Neural crest cell (in vitro differentiated cells): ENCODE measurements around the gene PHF19. TPM values are rescaled to one million over a fixed set of nuclear protein-coding genes. Genes with fewer than 3 reads are reported as not detected.

Experiments
- DNase-seq: peaks from one replicate; pipeline ENCODE4 v3.0.0; 2021; ENCODE audit warnings: low read depth, mixed read lengths, low spot score
- H3K27ac Mint-ChIP-seq: one replicate; pipeline ENCODE4 v1.8.0; 2021; ENCODE audit warnings: mild to moderate bottlenecking, mixed read lengths; ENCODE audit not compliant: unreplicated experiment
- H3K27me3 Mint-ChIP-seq: 2 replicates; pipeline ENCODE4 v1.8.0; 2021; ENCODE audit warnings: low read depth, mild to moderate bottlenecking, mixed read lengths
- H3K36me3 Mint-ChIP-seq: 2 replicates; pipeline ENCODE4 v1.8.0; 2021; ENCODE audit warnings: low read depth, mild to moderate bottlenecking, mixed read lengths
- H3K4me1 Mint-ChIP-seq: 2 replicates; pipeline ENCODE4 v1.8.0; 2021; ENCODE audit warnings: mixed read lengths
- H3K4me3 Mint-ChIP-seq: one replicate; pipeline ENCODE4 v1.8.0; 2021; ENCODE audit warnings: mild to moderate bottlenecking, mixed read lengths
- H3K9me3 Mint-ChIP-seq: 2 replicates; pipeline ENCODE4 v1.8.0; 2021; ENCODE audit warnings: mixed read lengths
- total RNA-seq: library from RNA; stranded (reverse); gene quantifications from 2 replicates; pipeline ENCODE4 v1.2.1, GENCODE V29; 2021
- TF ChIP-seq, protein P1 (sequence below): fragments of 200-600 bp; sonication (generic); conservative IDR thresholded peaks from 2 replicates; pipeline ENCODE4 v1.5.0; 2021; ENCODE audit warnings: antibody characterized with exemption, mild to moderate bottlenecking

The PHF19 gene
- total RNA-seq, 1 donor from 2014 or later: 110 TPM

DNA sequence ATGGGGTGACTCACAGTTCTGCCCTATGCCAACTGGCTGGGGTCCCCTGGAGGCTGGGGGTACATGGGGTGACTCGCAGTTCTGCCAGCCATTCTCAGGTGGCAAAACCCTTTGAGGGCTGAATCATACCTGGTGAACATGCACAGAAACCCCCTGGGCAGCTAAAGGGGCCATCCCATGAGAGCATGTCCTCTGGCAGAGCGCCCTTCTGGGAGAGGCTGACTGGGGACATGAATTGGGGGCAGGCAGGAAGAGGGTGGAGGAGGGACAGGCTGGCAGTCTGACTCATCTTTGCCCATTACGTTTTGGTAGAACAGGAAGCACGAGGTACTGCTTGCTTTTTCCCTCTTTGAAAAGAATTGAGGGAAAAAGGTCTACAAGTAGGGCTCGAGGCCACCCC lies 32.9 kb upstream of the PHF19 start:
- no peaks in the 10 kb centered on the region for H3K27me3 Mint-ChIP-seq
- DNase-seq: no peak
- no peaks in the 10 kb centered on the region for H3K9me3 Mint-ChIP-seq
- no peaks in the 10 kb centered on the region for H3K36me3 Mint-ChIP-seq
- peak overlapping the region; percentile 27 for H3K27ac Mint-ChIP-seq
- TF ChIP-seq, protein P1, sequence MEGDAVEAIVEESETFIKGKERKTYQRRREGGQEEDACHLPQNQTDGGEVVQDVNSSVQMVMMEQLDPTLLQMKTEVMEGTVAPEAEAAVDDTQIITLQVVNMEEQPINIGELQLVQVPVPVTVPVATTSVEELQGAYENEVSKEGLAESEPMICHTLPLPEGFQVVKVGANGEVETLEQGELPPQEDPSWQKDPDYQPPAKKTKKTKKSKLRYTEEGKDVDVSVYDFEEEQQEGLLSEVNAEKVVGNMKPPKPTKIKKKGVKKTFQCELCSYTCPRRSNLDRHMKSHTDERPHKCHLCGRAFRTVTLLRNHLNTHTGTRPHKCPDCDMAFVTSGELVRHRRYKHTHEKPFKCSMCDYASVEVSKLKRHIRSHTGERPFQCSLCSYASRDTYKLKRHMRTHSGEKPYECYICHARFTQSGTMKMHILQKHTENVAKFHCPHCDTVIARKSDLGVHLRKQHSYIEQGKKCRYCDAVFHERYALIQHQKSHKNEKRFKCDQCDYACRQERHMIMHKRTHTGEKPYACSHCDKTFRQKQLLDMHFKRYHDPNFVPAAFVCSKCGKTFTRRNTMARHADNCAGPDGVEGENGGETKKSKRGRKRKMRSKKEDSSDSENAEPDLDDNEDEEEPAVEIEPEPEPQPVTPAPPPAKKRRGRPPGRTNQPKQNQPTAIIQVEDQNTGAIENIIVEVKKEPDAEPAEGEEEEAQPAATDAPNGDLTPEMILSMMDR: no peak
- peaks cover 5% of the 10 kb centered on the region for H3K4me1 Mint-ChIP-seq
- no peak overlapping the region for H3K4me3 Mint-ChIP-seq

DNA sequence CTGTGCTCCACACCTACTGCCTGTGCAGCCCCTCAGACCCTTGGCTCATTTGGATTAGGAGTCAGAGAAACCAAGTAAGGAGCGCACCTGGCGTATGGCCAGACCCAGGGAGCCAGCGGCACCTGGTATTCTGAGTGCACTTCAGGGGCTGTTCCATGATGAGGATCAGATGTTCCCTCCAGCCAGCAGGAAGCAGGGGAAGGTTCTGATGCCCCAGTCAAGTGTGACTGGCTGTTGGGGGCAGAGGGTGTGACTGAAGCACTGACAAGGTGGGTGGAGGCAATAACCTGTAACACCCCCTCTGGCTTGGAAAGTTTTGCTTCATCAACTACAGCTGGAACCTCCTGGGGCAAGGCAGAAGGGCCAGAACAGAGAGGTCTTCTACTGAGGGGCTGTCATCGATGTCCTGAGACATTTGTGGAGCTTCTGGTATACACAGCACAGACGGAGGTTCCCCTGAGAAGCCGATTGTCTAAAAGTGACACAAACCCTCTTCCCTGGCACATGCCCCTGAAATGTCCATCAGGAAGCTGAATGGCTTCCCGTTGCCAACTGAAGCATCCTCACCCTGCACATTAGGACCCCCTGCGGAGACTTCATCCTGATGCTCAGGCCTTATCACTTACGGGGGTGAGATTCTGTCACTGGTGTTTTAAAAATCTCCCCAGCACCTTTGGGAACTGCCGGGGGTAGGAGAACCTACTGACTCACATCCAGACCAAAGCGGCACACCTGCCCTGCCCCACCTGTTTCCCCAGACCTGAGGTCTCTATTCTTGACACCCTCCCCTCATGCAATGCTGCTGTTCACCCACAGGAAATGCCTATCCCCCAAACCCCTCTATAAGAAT lies 28.6 kb upstream of the PHF19 start:
- TF ChIP-seq, protein P1: no peak
- H3K4me3 Mint-ChIP-seq: no peak overlapping the region
- H3K36me3 Mint-ChIP-seq: no peaks in the 10 kb centered on the region
- no peaks in the 10 kb centered on the region for H3K4me1 Mint-ChIP-seq
- H3K27me3 Mint-ChIP-seq: no peaks in the 10 kb centered on the region
- no peaks in the 10 kb centered on the region for H3K9me3 Mint-ChIP-seq
- no peak overlapping the region for H3K27ac Mint-ChIP-seq
- no peak for DNase-seq

DNA sequence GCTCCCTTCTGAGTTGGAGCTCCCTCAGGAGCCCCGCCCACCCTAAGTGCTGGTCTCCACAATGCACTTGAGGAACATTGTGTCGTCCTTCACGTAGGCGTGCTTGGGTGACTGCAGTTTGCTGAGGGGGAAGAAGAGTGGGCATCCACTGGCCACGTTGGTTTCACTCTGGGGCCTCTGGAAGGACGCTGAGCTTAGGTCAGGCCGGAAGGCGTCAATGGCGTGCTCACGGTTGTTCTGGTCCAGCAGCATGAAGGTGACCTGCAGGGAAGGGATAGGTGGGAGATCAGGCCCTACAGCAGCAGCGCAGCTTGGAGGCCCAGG lies 28.0 kb upstream of the PHF19 start:
- Mint-ChIP-seq H3K36me3 (no peaks in the 10 kb centered on the region), H3K9me3 (no peaks in the 10 kb centered on the region), H3K4me1 (no peaks in the 10 kb centered on the region)

DNA sequence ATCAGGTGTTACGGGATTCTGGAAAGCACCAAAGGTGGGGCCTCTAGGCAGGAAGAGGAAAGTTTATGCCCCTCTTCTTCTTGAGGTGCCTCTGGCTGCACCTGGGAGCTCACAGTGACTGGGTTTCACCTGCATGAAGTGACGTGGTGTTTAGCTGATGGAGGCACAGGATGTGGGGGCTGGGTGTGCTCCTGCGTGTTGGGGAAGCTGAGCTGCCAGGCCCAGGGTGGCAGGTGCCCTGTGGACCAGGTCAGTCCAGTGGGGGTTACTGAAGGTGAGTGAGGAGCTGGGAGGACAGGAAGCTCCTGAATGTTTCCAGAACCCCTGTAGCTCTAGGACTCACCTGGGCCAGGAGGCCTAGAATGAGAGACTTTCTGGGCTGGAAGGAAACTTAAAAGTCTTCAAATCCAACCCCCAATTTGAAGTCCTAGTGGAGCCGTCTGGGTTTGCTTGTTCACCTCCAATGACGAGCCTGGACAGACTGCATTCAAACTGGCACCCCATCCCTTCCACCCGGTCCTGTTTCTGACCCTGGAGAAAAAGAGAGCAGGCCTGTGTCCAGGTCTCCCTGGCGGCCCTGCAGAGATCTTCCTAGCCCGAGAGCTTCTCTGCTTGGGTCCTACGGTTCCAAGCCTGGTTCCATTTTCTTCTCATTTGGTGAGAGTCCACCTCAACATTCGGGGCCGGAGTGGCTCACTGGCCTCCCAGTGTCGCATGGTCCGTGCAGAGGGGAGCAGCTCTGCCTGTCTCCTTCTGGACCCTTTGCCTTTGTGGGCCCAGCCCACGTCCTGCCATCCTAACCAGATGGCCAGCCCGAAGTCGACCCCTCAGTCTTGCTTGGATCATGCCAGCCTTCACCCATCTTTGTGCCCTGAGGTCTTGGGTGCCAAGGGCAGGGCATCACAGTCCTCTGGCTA lies 27.3 kb upstream of the PHF19 start:
- Mint-ChIP-seq H3K4me1 (no peaks in the 10 kb centered on the region), H3K36me3 (no peaks in the 10 kb centered on the region), H3K27ac (peak overlapping the region; percentile 87), H3K27me3 (no peaks in the 10 kb centered on the region), H3K4me3 (no peak overlapping the region), H3K9me3 (no peaks in the 10 kb centered on the region)
- TF ChIP-seq, protein P1: no peak
- DNase-seq: no peak

More for the DNA sequence above, 28.0 kb upstream of the PHF19 start:
- DNase-seq: no peak
- no peak overlapping the region for H3K4me3 Mint-ChIP-seq
- H3K27me3 Mint-ChIP-seq: no peaks in the 10 kb centered on the region
- no peak overlapping the region for H3K27ac Mint-ChIP-seq
- TF ChIP-seq, protein P1: no peak

DNA sequence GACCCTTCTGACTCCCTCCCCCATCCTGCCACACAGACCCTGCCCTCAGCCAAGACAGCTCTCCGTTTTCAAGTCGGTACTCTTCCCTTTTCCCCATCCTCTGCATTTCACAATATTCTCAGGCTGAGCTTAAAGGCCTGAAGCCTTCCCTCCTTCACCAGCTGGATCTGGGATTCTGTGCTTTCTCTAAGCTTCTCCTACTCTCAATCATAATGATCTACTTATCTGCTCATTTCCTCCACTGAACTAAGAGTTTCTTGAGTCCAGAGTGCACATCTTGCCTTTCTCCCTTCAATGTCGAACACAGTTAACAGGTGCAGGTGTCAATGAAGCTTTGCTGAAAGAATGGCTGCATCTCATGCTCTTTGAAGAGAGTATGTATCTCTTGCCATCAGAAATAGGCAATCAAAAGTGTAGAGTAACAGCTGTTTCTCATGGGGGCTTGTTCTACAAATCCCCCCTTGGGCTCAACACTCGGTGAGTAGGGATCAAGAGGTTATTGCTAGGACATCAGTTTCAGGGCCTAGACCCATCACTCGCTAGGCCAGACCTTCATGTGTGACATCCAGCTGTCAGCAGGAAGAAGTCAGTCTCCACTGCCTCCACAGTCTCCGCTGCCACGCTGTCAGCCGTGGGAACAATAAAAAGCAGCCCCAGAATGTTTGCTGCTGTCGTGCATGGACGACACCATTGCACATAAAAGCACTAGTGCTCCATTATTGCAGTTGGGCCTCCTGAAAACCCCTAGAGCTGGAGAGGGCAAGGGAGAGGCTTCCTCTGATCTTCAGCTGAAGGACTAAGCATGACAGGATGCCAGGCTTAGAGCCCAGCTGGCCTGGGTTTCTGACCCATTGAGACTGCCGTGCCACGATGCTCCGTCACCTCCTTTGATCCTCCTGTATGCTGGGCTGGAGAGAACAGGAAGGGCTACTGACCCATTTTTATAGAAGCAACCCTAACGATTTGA lies 25.9 kb upstream of the PHF19 start:
- DNase-seq: no peak
- no peak overlapping the region for H3K27ac Mint-ChIP-seq
- H3K27me3 Mint-ChIP-seq: no peaks in the 10 kb centered on the region
- no peaks in the 10 kb centered on the region for H3K9me3 Mint-ChIP-seq
- H3K4me3 Mint-ChIP-seq: no peak overlapping the region
- H3K36me3 Mint-ChIP-seq: no peaks in the 10 kb centered on the region
- TF ChIP-seq, protein P1: no peak
- H3K4me1 Mint-ChIP-seq: no peaks in the 10 kb centered on the region
